IPS-11a (cell line): ENCODE measurements around the gene ZNF25.
"Not testable (repeated sequence)": the region's sequence is repeated elsewhere in the genome, so short reads cannot be mapped to it uniquely, and the experiment has no call there.

ENCODE experiments used
- H3K4me3 ChIP-seq: one replicate; pipeline ENCODE4 v1.5.1; 2013; ENCODE audit warnings: low read depth, low read length, control low read depth

Gene ZNF25

DNA sequence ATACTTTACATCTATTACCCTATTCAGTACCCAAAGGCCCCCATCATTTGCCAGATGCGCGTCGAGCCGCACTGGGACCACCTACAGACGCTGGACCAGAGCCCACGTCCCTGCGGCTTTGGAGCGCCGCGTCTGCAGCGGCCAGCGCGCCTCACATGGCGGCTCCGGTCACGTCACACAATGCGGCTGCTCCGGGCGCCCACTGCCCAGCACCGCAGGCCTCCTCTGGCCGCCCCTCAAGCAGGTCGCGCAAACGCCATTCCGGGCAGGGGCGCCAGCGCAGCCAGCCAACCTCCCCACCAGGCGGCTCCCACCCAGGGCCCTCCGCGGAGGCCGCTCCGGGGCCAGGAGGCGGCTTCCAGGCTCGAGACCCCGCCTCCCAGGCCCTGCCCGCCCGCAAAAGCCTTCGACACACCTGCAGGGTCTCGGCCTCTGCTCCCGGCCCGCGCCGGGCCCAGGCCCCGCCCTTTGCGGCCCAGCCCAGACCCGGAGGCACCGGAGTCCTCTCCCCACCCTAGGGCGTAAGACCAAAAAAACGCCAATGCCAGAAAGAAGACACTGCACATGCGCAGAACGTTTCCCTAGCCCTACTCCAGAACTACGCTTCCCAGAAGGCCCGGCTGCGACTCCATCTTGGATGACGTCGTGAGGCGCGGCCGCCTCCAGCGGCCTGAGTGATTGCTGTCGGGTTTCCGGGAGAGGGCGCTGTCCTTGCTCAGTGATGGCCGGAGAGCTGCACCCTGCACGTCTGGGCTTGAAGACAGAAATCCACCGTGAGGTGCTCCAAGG is at the start of gene ZNF25:
ZNF25 (minus strand) TSS at position 557 of the 789 bp plus-strand sequence. CDS start 4,925 bp downstream, outside the sequence.
- H3K4me3 ChIP-seq, result peak within 1 kb of the TSS; percentile 58

DNA sequence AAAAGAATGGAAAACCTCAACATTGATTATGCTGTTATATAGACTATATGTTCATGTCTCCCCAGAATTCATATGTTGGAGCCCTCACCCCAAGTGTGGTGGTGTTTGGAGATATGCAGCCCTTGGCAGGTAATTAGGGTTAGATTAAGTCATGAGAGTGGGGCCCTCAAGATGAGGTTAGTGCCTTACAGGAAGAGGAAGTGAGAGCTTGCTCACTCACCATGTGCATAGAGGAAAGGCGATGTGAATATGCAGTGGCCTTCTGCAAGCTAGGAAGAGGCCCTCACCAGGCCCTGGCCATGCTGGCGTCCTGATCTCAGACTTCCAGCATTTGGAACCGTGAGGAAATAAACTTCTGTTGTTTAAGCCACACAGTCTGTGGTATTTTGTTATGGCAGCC is 48.8 kb upstream of the ZNF25 start:
- no peak overlapping the region for H3K4me3 ChIP-seq

DNA sequence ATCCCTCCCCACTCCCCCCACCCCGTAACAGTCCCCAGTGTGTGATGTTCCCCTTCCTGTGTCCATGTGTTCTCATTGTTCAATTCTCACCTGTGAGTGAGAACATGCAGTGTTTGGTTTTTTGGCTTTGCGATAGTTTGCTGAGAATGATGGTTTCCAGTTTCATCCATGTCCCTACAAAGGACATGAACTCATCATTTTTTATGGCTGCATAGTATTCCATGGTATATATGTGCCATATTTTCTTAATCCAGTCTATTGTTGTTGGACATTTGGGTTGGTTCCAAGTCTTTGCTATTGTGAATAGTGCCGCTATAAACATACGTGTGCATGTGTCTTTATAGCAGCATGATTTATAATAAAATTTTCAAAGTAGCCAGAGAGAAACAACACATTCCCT is 42.7 kb upstream of the ZNF25 start:
- H3K4me3 ChIP-seq, result not testable (repeated sequence)

DNA sequence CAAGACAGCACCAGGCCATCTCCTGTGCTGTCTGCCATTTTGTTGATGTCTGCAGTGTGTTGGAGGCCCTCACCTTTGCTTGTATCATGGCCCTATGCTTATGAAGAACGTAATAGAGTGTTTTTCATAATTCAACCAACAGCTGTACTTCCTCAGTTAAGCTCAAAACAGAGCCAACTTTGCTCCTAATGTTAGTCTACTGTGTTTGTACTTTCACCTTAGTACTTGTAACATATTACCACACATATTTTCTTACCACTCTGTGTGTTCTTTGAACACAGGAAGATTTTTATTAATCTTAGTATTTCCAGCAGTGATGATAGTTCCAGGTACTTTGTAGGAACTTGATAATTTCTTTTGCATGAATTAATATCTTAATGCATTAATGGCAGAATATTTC is 39.9 kb upstream of the ZNF25 start:
- no peak overlapping the region for H3K4me3 ChIP-seq

DNA sequence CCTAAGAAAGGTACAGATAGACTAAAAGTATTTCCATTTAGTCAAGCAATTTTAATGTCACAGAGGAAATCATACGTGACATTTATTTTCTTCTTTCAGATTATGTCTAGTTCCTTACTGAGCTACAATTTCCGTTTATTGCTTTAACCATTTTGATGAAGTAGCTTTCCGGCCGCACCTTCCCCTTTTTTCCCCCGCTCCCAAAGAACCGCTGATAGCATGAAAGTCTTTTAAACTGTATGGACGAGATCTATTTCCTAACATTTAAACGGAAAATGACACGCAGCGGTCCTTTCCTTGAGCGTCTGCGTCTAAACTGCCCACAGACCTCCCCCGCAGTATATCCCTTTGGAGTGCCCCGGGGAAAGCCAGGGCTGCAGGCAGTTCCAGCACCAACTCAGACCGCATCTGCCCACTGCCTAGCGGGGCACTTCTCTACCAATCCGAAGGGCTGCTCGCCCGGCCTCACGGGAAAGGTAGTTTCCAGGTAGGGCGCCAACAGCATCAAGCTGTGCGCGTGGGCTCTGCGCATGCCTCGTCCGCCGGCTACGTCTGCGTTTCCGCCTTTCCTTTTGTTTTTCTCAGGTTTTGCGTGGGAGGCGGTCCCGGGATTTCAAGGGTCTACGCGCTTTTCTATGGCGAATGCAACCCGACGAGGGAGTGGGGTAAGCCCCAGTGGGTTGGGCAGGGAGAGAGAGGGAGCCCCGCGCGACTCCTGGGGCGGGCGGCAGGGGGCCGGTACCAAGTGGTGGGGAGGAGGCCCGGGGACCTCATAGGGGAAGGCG is 33.9 kb upstream of the ZNF25 start, which contains the start of gene ZNF33A:
ZNF33A (plus strand) TSS at position 557 of the 785 bp plus-strand sequence. CDS start 1,667 bp downstream, outside the sequence.
- H3K4me3 ChIP-seq, result peak within 1 kb of the TSS; percentile 65

DNA sequence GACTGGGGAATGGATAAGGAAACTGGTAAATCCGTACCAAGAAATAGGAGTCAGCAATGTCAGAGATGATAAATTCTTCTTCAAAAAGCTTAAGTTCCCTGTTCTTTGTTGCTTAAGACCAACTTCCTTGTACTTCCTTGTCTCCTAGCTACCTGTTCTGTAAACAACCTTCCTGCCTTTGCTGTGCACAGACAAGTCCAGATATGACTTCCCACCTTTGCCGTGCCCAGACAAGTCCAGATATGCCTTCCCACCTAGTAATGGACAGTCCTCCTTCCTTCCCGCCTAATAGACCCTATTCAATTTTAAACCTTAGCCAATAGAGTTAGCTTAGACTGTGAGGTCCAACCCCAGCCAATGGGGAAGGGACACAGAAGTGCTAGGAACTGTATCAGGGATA is 31.5 kb upstream of the ZNF25 start:
- H3K4me3 ChIP-seq, result no peak overlapping the region

DNA sequence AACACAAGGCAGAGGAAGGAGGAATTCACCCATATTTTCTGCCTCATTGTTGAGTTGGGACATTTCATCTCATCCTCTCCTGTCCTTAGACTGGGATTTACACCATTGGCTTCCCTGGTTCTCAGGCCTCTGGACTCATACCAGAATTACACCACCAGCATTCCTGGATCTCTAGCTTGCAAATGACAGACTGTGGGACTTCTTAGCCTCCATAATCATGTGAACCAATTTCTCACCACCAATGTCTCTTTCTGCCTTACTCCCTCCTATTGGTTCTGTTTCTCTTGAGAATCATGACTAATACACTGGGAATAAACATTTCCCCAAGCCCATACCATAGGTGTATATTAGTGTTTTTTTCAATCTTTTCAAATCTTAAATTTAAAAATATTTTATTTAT is 31.1 kb upstream of the ZNF25 start:
- H3K4me3 ChIP-seq, result no peak overlapping the region

DNA sequence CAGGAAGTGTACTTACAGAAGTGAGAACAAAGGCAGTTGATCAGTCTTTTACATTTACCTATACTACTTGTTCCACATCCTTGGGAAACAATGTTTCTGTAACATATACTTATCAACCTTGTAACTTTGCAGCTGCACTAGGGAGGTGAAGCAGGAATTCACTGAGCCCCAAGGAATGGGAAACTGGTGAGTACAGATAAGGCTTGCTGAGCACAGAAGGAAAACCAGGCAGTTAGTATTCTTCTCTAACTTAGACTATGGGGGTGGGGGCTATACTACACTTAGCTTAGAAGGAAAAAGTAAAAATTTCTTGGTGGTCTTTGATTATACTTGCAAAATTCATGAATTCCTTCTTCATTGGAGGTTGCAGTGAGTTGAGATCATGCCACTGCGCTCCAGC is 27.1 kb upstream of the ZNF25 start:
- no peak overlapping the region for H3K4me3 ChIP-seq

DNA sequence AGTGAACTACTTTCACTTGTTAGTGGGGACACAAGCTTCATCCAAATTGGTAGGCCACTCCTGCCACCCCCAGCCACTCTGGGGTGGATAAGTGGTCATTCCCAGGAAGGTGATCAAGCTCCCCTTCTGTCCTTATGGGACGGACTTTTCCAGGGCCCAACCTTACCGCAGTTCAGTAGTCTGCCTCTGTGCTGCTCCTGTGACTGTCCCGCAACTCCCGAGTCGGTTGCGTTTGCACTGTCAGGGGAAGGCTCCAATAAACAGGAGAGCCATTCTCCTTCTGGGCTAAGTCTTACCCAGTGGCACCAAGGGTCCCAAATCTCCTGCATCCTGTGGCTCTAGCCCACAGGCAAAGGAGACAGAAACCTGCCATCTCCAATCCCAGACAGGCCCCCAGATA is 26.6 kb upstream of the ZNF25 start:
- H3K4me3 ChIP-seq, result no peak overlapping the region

DNA sequence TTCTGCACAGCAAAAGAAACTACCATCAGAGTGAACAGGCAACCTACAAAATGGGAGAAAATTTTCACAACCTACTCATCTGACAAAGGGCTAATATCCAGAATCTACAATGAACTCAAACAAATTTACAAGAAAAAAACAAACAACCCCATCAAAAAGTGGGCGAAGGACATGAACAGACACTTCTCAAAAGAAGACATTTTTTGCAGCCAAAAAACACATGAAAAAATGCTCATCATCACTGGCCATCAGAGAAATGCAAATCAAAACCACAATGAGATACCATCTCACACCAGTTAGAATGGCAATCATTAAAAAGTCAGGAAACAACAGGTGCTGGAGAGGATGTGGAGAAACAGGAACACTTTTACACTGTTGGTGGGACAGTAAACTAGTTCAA is 24.0 kb upstream of the ZNF25 start:
- not testable (repeated sequence) for H3K4me3 ChIP-seq

DNA sequence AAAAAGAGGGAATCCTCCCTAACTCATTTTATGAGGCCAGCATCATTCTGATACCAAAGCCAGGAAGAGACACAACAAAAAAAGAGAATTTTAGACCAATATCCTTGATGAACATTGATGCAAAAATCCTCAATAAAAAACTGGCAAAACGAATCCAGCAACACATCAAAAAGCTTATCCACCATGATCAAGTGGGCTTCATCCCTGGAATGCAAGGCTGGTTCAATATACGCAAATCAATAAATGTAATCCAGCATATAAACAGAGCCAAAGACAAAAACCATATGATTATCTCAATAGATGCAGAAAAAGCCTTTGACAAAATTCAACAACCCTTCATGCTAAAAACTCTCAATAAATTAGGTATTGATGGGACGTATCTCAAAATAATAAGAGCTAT is 22.5 kb upstream of the ZNF25 start:
- not testable (repeated sequence) for H3K4me3 ChIP-seq

DNA sequence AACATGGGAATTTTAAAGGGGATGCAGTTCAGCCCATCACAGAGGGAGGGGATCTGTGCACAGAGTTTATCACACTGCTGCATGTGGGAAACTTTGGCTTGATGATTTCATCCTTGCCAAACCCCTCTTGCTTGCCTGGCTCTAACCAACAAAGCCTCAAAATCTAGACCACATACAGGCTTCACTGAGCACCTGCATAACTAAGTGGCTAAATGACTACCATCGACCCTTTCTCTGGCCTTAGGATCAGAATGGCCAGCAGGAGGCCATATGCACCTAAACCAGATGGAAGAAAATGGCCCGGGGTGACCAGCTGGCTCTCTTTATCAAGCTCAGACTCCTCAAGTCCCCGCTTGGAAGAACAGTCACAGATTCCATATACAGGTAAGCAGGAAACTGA is 15.6 kb upstream of the ZNF25 start:
- no peak overlapping the region for H3K4me3 ChIP-seq

DNA sequence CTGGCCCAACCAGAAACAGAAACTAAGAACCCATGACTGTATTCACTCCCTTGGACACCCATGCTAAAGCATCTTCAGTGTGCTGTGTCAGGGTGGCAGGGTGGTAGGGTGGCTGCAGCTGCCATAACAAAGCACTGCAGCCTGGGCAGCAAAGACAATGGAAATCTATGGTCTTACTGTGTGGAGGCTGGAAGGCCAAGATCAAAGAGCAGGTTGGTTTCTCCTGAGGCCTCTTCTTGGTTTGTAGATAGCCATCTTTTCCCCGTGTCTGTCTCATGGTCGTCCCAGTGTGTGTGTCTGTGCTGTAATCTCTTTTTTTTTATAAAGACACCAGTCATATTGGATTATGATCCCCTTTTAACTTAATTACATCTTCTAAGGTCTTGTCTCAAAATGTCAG is 15.2 kb upstream of the ZNF25 start:
- no peak overlapping the region for H3K4me3 ChIP-seq

DNA sequence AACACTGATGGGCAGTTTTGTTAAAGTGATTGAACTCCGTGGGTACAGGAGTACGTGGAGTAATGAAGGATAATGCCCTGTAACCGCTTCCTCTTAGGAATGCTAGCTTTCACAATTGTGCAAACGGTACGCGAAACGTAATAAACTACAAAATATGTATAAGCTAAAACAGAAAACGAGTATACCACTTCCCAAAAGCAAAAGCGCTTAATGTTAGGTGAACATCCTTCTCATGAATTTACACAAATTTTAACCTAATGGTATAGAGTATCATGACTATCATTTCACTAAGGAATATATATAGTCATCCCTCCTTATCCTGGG is 395 bp upstream of the ZNF25 start:
- H3K4me3 ChIP-seq, result no peak overlapping the region

DNA sequence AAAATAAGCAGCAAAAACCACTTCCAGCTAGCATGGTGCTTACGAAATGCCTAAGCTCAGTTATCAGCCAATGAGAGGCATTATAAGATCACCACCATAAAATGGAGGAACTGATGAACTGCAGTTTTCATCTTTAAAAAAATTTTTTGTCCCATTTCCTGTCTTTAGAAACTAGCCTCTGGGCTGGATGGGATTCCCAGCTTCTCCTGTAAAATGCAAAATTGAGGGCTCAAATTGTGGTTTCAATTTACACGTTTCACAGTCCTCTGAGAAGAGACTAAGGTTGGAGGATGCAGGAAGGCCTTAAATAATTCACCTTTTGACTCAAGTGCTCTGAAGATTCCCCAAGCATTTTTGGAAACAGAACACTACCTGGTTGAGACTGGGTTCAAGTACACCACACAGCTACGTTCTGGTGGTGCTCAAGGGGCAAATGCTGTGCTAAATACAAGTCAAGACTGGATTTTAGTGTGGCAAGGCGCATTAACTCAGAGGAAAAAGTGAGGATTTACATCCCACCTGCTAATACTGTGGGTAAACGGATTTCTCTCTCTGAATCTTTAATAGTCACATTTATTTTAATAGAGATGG is 951 bp downstream of the ZNF25 start:
- peak overlapping the region; percentile 58 for H3K4me3 ChIP-seq

DNA sequence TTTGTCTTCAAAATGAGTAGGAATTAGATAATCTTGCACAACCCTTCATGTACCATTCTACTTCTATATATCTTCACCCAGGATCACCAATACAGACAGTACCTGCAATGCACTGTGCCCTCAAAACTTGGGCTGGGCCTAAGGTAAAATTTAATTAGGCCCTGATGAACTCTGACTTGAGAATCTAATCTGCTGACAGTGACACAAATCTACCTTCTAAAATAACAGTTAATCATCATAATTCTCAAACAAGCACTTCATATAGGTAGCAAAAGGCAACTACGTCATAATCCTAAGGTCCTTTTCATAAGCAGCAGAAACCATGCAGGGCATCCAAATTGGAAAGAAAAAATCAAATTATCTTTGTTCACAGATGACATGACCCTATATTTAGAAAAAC is 4.1 kb downstream of the ZNF25 start:
- H3K4me3 ChIP-seq, result no peak overlapping the region

DNA sequence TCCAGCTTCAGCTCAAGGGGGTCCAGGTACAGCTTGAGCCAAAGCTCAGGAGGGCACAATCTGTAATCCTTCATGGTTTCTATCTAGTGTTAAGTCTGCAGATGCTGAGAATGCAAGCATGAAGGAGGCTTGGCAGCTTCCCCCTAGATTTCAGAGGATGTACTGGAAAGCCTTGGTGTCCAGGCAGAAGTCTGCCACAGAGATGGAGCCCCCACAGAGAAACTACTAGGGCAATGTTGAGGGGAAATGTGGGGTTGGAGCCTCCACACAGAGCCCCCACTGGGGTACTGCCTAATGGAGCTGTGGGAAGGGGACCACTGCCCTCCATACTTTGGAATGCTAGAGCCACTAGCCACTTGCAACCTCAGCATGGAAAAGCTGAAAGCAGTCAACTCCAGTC is 11.4 kb downstream of the ZNF25 start:
- H3K4me3 ChIP-seq, result no peak overlapping the region

DNA sequence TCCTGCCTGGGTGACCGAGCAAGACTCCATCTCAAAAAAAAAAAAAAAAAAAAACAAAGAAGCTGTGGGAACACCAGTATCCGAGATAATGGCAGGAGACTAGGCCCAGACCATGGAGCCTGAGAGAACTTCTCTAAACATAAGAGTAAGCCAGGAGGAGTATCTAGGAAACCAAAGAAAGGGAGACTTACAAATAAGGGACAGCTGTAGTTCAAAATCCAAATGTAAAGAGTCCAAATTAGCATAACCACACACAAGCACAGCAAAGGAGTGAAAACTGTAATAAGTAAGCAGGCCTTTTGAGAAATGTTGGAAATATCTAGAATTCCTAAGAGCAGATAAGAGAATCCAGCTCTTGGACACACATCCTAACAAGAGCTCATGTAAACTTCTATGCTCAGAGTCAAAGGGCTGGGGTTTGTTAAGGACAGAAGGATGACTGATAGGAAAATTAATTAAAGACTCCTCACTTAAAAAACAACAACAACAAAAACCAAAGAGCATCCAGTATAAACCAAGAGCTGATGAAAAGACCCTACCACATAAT is 15.8 kb downstream of the ZNF25 start:
- no peak overlapping the region for H3K4me3 ChIP-seq

DNA sequence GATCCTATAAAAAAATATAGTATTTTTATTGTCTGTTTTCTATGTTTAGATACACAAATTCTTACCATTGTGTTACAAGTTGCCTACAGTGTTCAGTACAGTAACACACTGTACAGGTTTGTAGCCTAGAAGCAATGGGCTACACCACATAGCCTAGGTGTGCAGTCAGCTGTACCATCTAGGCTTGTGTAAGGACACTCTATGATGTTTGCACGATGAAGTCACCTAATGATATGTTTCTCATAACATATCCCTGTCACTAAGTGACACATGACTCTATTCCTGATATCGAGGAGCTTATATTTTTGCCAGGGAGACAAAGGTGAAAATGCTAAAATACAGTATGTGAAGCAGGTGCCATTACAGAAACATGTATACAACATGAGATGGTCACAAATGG is 18.6 kb downstream of the ZNF25 start:
- no peak overlapping the region for H3K4me3 ChIP-seq

DNA sequence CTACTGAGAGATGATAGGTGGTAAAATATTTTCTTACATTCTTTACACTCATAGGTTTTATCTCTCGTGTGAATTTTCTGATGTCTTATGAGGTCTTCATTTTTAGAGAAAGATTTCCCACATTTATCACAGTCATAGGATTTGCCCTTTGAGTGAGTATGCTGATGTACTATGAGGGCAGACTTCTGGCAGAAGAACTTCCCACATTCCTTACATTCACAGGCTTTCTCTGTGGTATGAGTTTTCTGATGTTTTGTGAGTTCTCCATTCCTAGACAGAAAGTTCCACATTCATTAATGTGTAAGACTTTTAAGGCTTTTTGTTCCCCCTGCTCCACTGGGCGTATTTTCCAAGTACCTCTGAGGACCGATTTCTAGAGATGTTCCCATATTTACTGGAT is 23.5 kb downstream of the ZNF25 start:
- H3K4me3 ChIP-seq, result no peak overlapping the region

DNA sequence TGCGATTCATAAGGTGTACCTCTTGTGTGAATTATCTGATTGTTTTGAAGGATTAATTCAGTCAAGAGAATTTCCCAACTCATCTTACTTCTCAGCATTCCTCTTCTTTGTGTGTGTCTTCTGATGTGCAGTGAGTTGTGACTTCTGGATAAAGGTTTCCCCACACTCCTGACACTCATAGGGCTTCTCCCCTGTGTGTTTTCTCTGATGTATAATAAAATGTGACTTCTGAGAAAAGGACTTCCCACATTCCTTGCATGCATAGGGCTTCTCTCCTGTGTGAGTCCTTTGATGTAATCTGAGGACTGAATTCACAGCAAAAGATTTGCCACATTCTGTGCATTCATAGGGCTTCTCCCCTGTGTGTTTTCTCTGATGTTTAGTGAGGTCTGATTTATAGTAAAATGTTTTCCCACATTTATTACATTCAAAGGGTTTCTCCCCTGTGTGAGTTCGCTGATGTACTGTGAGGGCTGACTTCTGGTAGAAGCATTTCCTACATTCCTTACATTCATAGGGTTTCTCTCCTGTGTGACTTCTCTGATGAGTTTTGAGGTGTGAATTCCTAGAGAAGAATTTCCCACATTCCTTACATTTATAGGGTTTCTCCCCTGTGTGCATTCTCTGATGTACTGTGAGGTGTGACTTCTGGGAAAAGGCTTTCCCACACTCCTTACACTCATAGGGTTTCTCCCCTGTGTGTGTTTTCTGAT is 24.2 kb downstream of the ZNF25 start:
- no peak overlapping the region for H3K4me3 ChIP-seq
